Gastroesophageal sphincter (tissue), 3 donors: ENCODE results near the gene ROR1.

ENCODE experiments used
- POLR2A ChIP-seq, 2 donors: fragments of 450-650 bp; IDR thresholded peaks; one replicate each; pipeline ENCODE4 v1.6.1; 2017; ENCODE audit warnings: antibody characterized with exemption in 2 of 2, mild to moderate bottlenecking in 2 of 2, moderate library complexity in 1 of 2
- TF ChIP-seq, protein P1 (sequence below), 4 experiments: fragments of 200-600 bp in 2 of 4; fragments of 450-650 bp in 2 of 4; sonication (generic) in 1 of 4; IDR thresholded peaks; one replicate each; pipeline ENCODE4 v1.5.1; 2017 to 2019; ENCODE audit warnings: antibody characterized with exemption in 4 of 4, mild to moderate bottlenecking in 2 of 4, moderate library complexity in 2 of 4

DNA sequence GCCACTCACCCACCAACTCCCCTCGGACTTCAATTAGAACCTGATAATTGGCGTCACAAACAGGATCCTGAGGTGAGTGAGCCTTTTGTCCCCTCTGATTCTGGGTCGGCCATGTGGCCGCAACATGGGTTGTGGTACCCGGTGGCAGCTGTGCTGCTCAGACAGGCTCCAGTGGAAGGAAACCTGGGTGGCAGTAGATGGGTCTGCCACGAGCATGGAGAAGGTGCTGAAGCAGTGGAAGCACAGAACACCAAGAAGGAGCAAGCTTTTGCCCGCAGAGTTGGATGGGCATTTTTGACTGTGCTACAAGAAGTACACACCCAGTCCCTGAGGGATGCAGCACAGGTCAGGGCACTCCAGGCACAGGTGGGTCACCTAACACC is 413.1 kb downstream of the ROR1 start:
- TF ChIP-seq, protein P1, sequence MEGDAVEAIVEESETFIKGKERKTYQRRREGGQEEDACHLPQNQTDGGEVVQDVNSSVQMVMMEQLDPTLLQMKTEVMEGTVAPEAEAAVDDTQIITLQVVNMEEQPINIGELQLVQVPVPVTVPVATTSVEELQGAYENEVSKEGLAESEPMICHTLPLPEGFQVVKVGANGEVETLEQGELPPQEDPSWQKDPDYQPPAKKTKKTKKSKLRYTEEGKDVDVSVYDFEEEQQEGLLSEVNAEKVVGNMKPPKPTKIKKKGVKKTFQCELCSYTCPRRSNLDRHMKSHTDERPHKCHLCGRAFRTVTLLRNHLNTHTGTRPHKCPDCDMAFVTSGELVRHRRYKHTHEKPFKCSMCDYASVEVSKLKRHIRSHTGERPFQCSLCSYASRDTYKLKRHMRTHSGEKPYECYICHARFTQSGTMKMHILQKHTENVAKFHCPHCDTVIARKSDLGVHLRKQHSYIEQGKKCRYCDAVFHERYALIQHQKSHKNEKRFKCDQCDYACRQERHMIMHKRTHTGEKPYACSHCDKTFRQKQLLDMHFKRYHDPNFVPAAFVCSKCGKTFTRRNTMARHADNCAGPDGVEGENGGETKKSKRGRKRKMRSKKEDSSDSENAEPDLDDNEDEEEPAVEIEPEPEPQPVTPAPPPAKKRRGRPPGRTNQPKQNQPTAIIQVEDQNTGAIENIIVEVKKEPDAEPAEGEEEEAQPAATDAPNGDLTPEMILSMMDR (IDR thresholded peaks at IDR 0.05): no peak
- no peak for TF ChIP-seq POLR2A (IDR thresholded peaks at IDR 0.05)
